WTC11 (cell line): ENCODE results near the gene RMRP. TPM values are rescaled to one million over a fixed set of nuclear protein-coding genes. Genes with fewer than 3 reads are reported as not detected.
A peak's percentile ranks its signal among the peaks of the same experiment; 100 is the strongest.

Experiments used
- ATF1 ChIP-seq: sonication (generic); formaldehyde crosslinking; IDR thresholded peaks from 2 replicates; pipeline ENCODE4 v1.8.1; 2023; ENCODE audit warnings: mild to moderate bottlenecking, moderate library complexity, missing genetic modification reagents
- CREB1 ChIP-seq: sonication (generic); formaldehyde crosslinking; IDR thresholded peaks from 2 replicates; pipeline ENCODE4 v1.8.0; 2023; ENCODE audit warnings: mild to moderate bottlenecking, missing genetic modification reagents
- CREM ChIP-seq: sonication (generic); formaldehyde crosslinking; IDR thresholded peaks from 2 replicates; pipeline ENCODE4 v1.8.1; 2022; ENCODE audit warnings: mild to moderate bottlenecking, missing genetic modification reagents, moderate library complexity
- ESRRA ChIP-seq: sonication (generic); formaldehyde crosslinking; IDR thresholded peaks from 2 replicates; pipeline ENCODE4 v1.8.1; 2022; ENCODE audit warnings: mild to moderate bottlenecking, missing genetic modification reagents, borderline replicate concordance
- GTF2I ChIP-seq: fragments of 250-450 bp; sonication (Bioruptor Pico); conservative IDR thresholded peaks from 2 replicates; pipeline ENCODE4 v1.4.0; 2021; ENCODE audit warnings: mild to moderate bottlenecking
- JUN ChIP-seq: sonication (generic); formaldehyde crosslinking; IDR thresholded peaks from 2 replicates; pipeline ENCODE4 v1.8.0; 2023; ENCODE audit warnings: mild to moderate bottlenecking, missing genetic modification reagents
- MYBL2 ChIP-seq: sonication (generic); formaldehyde crosslinking; IDR thresholded peaks from 2 replicates; pipeline ENCODE4 v1.8.1; 2023; ENCODE audit warnings: mild to moderate bottlenecking, moderate library complexity, missing genetic modification reagents
- NFE2L1 ChIP-seq: sonication (generic); formaldehyde crosslinking; IDR thresholded peaks from 2 replicates; pipeline ENCODE4 v1.8.1; 2023; ENCODE audit warnings: missing genetic modification reagents
- NR1H2 ChIP-seq: sonication (generic); formaldehyde crosslinking; IDR thresholded peaks from 2 replicates; pipeline ENCODE4 v1.9.0; 2021; ENCODE audit warnings: mild to moderate bottlenecking, moderate library complexity, missing genetic modification reagents
- OVOL2 ChIP-seq: fragments of 250-450 bp; sonication (Bioruptor Pico); IDR thresholded peaks from 2 replicates; pipeline ENCODE4 v1.9.0; 2021; ENCODE audit warnings: mild to moderate bottlenecking, borderline replicate concordance
- RELA ChIP-seq: sonication (generic); formaldehyde crosslinking; IDR thresholded peaks from 2 replicates; pipeline ENCODE4 v1.8.1; 2022; ENCODE audit warnings: missing genetic modification reagents, mild to moderate bottlenecking, borderline replicate concordance
- SOX15 ChIP-seq: fragments of 250-450 bp; sonication (Bioruptor Pico); IDR thresholded peaks from 2 replicates; pipeline ENCODE4 v1.9.0; 2021; ENCODE audit warnings: mild to moderate bottlenecking
- TEAD4 ChIP-seq: sonication (generic); formaldehyde crosslinking; IDR thresholded peaks from 2 replicates; pipeline ENCODE4 v1.8.0; 2022; ENCODE audit warnings: mild to moderate bottlenecking, missing genetic modification reagents
- USF1 ChIP-seq: sonication (generic); formaldehyde crosslinking; IDR thresholded peaks from 2 replicates; pipeline ENCODE4 v1.8.0; 2022; ENCODE audit warnings: mild to moderate bottlenecking, missing genetic modification reagents
- ZNF138 ChIP-seq: sonication (generic); formaldehyde crosslinking; conservative IDR thresholded peaks from 2 replicates; pipeline ENCODE4 v1.8.1; 2022; ENCODE audit warnings: mild to moderate bottlenecking, moderate library complexity, missing genetic modification reagents
- ZNF263 ChIP-seq: sonication (generic); formaldehyde crosslinking; IDR thresholded peaks from 2 replicates; pipeline ENCODE4 v1.8.1; 2022; ENCODE audit warnings: low read depth, mild to moderate bottlenecking, moderate library complexity, missing genetic modification reagents
- ZNF416 ChIP-seq: fragments of 250-450 bp; sonication (Bioruptor Pico); IDR thresholded peaks from 2 replicates; pipeline ENCODE4 v1.9.0; 2021; ENCODE audit warnings: mild to moderate bottlenecking, inconsistent platforms
- total RNA-seq: library from RNA; stranded (reverse); gene quantifications from 3 replicates; pipeline ENCODE4 v1.2.3, GENCODE V29; 2021
- TF ChIP-seq, protein P1 (sequence below): fragments of 250-450 bp; sonication (Bioruptor Pico); IDR thresholded peaks from 2 replicates; pipeline ENCODE4 v1.9.0; 2021; ENCODE audit warnings: mild to moderate bottlenecking, borderline replicate concordance
- TF ChIP-seq, protein P2 (sequence below): sonication (generic); formaldehyde crosslinking; IDR thresholded peaks from 2 replicates; pipeline ENCODE4 v1.8.1; 2023; ENCODE audit warnings: mild to moderate bottlenecking, missing genetic modification reagents, moderate library complexity
- TF ChIP-seq, protein P3 (sequence below): sonication (generic); formaldehyde crosslinking; IDR thresholded peaks from 2 replicates; pipeline ENCODE4 v1.8.1; 2023; ENCODE audit warnings: mild to moderate bottlenecking, missing genetic modification reagents
- TF ChIP-seq, protein P4 (sequence below): sonication (generic); formaldehyde crosslinking; IDR thresholded peaks from 2 replicates; pipeline ENCODE4 v1.8.0; 2023; ENCODE audit warnings: missing genetic modification reagents
- TF ChIP-seq, protein P5 (sequence below): fragments of 250-450 bp; sonication (Bioruptor Pico); conservative IDR thresholded peaks from 2 replicates; pipeline ENCODE4 v1.9.0; 2021; ENCODE audit warnings: mild to moderate bottlenecking
- TF ChIP-seq, protein P6 (sequence below): fragments of 200-600 bp; IDR thresholded peaks from 2 replicates; pipeline ENCODE4 v1.8.0; 2022; ENCODE audit warnings: antibody characterized with exemption
- TF ChIP-seq, protein P7 (sequence below): sonication (generic); formaldehyde crosslinking; IDR thresholded peaks from 2 replicates; pipeline ENCODE4 v1.8.0; 2022; ENCODE audit warnings: mild to moderate bottlenecking, missing genetic modification reagents

The RMRP gene
- total RNA-seq, 1 experiment from 2014 or later: 25,958 TPM

DNA sequence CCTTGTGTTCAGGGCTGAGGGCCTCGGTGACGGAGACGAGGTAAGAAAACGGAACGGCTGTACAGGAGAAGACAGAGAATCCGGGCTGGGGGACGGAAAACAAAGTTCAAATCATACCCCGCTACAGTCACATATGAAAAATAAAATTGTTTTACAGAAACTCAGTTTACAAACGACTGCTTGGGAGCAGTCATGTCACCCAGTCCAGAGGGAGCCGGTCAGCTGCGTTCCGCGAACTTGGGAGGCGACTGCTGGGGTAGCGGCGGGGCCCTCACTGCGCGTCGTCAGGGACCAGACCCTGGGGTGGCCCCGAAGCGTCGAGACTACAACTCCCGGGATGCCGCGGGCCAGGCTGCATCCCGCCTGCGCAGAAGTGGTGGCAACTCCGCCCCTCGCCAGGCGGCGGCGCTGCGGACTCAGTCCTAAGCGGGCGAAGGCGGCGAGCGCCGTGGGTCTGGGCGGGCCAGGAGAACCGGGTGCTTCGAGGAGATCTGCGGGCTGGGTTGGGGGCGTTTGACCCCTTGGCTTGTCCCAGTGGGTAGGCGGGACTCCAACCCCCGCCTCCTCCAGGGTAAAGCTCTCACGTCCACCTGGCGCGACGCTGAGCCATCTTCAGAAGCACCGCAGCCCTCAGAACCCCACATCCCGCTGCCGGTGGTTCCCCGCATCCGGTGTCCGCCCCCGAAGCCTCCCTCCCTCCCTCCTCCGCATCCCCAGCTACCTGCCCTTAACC lies 11.1 kb downstream of the RMRP start (continued):
- TF ChIP-seq, protein P1, sequence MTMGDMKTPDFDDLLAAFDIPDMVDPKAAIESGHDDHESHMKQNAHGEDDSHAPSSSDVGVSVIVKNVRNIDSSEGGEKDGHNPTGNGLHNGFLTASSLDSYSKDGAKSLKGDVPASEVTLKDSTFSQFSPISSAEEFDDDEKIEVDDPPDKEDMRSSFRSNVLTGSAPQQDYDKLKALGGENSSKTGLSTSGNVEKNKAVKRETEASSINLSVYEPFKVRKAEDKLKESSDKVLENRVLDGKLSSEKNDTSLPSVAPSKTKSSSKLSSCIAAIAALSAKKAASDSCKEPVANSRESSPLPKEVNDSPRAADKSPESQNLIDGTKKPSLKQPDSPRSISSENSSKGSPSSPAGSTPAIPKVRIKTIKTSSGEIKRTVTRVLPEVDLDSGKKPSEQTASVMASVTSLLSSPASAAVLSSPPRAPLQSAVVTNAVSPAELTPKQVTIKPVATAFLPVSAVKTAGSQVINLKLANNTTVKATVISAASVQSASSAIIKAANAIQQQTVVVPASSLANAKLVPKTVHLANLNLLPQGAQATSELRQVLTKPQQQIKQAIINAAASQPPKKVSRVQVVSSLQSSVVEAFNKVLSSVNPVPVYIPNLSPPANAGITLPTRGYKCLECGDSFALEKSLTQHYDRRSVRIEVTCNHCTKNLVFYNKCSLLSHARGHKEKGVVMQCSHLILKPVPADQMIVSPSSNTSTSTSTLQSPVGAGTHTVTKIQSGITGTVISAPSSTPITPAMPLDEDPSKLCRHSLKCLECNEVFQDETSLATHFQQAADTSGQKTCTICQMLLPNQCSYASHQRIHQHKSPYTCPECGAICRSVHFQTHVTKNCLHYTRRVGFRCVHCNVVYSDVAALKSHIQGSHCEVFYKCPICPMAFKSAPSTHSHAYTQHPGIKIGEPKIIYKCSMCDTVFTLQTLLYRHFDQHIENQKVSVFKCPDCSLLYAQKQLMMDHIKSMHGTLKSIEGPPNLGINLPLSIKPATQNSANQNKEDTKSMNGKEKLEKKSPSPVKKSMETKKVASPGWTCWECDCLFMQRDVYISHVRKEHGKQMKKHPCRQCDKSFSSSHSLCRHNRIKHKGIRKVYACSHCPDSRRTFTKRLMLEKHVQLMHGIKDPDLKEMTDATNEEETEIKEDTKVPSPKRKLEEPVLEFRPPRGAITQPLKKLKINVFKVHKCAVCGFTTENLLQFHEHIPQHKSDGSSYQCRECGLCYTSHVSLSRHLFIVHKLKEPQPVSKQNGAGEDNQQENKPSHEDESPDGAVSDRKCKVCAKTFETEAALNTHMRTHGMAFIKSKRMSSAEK: no peak
- TF ChIP-seq CREM (CRISPR knock-in tag): no peak
- TF ChIP-seq NR1H2 (CRISPR knock-in tag): no peak
- no peak for TF ChIP-seq NFE2L1
- no peak; the same call in 1 of the 2 replicates for TF ChIP-seq USF1 (CRISPR knock-in tag)
- no peak for TF ChIP-seq GTF2I (CRISPR knock-in tag)
- TF ChIP-seq, protein P2, sequence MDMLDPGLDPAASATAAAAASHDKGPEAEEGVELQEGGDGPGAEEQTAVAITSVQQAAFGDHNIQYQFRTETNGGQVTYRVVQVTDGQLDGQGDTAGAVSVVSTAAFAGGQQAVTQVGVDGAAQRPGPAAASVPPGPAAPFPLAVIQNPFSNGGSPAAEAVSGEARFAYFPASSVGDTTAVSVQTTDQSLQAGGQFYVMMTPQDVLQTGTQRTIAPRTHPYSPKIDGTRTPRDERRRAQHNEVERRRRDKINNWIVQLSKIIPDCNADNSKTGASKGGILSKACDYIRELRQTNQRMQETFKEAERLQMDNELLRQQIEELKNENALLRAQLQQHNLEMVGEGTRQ: no peak
- TF ChIP-seq, protein P3, sequence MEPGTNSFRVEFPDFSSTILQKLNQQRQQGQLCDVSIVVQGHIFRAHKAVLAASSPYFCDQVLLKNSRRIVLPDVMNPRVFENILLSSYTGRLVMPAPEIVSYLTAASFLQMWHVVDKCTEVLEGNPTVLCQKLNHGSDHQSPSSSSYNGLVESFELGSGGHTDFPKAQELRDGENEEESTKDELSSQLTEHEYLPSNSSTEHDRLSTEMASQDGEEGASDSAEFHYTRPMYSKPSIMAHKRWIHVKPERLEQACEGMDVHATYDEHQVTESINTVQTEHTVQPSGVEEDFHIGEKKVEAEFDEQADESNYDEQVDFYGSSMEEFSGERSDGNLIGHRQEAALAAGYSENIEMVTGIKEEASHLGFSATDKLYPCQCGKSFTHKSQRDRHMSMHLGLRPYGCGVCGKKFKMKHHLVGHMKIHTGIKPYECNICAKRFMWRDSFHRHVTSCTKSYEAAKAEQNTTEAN (CRISPR knock-in tag): no peak
- no peak for TF ChIP-seq ATF1 (CRISPR knock-in tag)
- TF ChIP-seq ZNF416 (CRISPR knock-in tag): no peak
- TF ChIP-seq OVOL2: no peak
- TF ChIP-seq, protein P4, sequence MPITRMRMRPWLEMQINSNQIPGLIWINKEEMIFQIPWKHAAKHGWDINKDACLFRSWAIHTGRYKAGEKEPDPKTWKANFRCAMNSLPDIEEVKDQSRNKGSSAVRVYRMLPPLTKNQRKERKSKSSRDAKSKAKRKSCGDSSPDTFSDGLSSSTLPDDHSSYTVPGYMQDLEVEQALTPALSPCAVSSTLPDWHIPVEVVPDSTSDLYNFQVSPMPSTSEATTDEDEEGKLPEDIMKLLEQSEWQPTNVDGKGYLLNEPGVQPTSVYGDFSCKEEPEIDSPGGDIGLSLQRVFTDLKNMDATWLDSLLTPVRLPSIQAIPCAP (CRISPR knock-in tag): no peak
- no peak for TF ChIP-seq TEAD4
- no peak for TF ChIP-seq ZNF138 (CRISPR knock-in tag)
- no peak for TF ChIP-seq ZNF263 (CRISPR knock-in tag)
- 0 out of 2 replicates have a peak, but pooled peaks have one; percentile 27 for TF ChIP-seq CREB1 (CRISPR knock-in tag)
- no peak for TF ChIP-seq SOX15 (CRISPR knock-in tag)
- TF ChIP-seq MYBL2: 0 out of 2 replicates have a peak, but pooled peaks have one; percentile 16
- no peak for TF ChIP-seq RELA
- TF ChIP-seq ESRRA (CRISPR knock-in tag): no peak
- TF ChIP-seq, protein P5, sequence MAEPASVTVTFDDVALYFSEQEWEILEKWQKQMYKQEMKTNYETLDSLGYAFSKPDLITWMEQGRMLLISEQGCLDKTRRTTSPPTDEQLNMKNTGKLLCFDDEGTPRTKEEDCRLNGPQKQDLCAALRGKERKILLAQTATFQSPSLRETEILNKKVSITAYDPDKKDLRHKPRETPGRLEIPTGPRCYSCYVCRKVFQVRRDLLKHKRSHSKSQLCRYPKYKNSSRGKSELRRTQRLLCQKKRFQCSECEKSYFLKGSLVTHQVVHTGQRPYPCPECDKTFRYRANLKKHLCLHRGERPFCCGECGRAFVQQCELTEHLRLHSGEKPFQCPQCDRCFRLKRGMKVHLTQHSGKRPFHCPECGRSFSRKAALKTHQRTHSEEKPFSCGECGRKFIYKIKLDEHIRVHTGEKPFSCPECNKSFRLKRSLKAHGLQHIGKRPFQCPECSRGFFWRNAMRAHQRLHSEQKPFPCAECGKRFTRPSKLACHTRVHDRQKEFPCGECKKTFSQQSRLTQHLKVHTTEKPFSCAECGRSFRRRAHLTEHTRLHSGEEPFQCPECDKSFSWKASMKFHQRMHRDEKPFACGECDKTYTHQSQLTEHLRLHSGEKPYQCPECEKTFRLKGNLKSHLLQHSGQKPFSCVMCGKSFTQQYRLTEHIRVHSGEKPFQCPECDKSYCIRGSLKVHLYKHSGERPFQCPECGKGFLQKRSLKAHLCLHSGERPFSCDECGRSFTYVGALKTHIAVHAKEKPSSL (CRISPR knock-in tag): no peak
- TF ChIP-seq, protein P6, sequence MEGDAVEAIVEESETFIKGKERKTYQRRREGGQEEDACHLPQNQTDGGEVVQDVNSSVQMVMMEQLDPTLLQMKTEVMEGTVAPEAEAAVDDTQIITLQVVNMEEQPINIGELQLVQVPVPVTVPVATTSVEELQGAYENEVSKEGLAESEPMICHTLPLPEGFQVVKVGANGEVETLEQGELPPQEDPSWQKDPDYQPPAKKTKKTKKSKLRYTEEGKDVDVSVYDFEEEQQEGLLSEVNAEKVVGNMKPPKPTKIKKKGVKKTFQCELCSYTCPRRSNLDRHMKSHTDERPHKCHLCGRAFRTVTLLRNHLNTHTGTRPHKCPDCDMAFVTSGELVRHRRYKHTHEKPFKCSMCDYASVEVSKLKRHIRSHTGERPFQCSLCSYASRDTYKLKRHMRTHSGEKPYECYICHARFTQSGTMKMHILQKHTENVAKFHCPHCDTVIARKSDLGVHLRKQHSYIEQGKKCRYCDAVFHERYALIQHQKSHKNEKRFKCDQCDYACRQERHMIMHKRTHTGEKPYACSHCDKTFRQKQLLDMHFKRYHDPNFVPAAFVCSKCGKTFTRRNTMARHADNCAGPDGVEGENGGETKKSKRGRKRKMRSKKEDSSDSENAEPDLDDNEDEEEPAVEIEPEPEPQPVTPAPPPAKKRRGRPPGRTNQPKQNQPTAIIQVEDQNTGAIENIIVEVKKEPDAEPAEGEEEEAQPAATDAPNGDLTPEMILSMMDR: peak; percentile 90
- TF ChIP-seq, protein P7, sequence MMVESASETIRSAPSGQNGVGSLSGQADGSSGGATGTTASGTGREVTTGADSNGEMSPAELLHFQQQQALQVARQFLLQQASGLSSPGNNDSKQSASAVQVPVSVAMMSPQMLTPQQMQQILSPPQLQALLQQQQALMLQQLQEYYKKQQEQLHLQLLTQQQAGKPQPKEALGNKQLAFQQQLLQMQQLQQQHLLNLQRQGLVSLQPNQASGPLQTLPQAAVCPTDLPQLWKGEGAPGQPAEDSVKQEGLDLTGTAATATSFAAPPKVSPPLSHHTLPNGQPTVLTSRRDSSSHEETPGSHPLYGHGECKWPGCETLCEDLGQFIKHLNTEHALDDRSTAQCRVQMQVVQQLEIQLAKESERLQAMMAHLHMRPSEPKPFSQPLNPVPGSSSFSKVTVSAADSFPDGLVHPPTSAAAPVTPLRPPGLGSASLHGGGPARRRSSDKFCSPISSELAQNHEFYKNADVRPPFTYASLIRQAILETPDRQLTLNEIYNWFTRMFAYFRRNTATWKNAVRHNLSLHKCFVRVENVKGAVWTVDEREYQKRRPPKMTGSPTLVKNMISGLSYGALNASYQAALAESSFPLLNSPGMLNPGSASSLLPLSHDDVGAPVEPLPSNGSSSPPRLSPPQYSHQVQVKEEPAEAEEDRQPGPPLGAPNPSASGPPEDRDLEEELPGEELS: 0 out of 2 replicates have a peak, but pooled peaks have one; percentile 52
- no peak for TF ChIP-seq JUN
